ENCODE results near the gene CALB2.

- no peak for TF ChIP-seq EZH2 (IDR thresholded peaks at IDR 0.05; ENCODE audit: borderline replicate concordance, low read depth, low read length, severe bottlenecking)
- TF ChIP-seq CTCF (IDR thresholded peaks at IDR 0.05; ENCODE audit: extremely low read depth in 1 of 2, insufficient read depth in 1 of 2, low read depth in 1 of 2, low read length in 2 of 2) = no peak
These were observed 81.0 kb downstream of the CALB2 start for GRCh38 chr16:71439523-71439922.
